Suprapubic skin (tissue), 4 donors: Measurements from ENCODE around the gene DDX1.

Experiments used
- EP300 ChIP-seq: sonication (generic); formaldehyde crosslinking; IDR thresholded peaks from one replicate; pipeline ENCODE4 v1.6.1; 2017; ENCODE audit warnings: antibody characterized with exemption
- POLR2A ChIP-seq, 2 donors: fragments of 450-650 bp; IDR thresholded peaks; one replicate each; pipeline ENCODE4 v1.6.1; 2017; ENCODE audit warnings: antibody characterized with exemption in 2 of 2, mild to moderate bottlenecking in 2 of 2, moderate library complexity in 2 of 2
- POLR2AphosphoS5 ChIP-seq, 3 donors: sonication (generic); formaldehyde crosslinking; IDR thresholded peaks; one replicate each; pipeline ENCODE4 v1.6.1; 2017; ENCODE audit warnings: antibody characterized with exemption in 3 of 3
- TF ChIP-seq, protein P1 (sequence below), 2 donors: fragments of 200-600 bp in 1 of 2; fragments of 450-650 bp in 1 of 2; sonication (generic) in 1 of 2; IDR thresholded peaks; one replicate each; pipeline ENCODE4 v1.5.1; 2016 to 2019; ENCODE audit warnings: antibody characterized with exemption in 2 of 2, mild to moderate bottlenecking in 1 of 2, moderate library complexity in 1 of 2

DNA sequence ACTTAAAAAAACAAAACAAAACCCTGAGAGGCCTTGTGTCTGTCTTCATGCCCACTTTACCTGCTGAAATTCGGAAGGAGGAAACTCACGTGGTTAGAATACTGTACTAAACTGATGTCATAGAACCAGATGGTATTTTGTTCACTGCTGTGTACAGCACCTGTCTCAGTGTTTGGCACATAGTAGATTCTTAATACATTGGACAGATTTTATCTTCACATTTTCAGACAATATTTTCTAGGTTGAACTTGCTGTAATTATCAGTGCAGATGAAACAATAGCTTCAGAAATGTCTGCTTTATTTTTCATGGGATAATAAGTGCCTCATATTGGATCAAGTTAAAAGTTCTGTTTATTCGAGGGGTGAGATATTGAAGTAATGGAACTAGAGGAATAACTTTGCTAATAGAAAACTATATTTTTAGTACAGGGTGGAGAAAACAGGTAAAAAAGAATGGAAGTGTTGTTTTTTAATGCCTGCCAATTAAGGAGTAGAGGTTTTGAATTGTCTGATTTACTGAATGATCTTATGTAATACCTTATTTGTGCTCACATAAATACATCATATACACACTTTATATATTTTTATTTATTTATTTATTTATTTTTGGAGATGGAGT lies 23.7 kb downstream of the DDX1 start:
- TF ChIP-seq, protein P1, sequence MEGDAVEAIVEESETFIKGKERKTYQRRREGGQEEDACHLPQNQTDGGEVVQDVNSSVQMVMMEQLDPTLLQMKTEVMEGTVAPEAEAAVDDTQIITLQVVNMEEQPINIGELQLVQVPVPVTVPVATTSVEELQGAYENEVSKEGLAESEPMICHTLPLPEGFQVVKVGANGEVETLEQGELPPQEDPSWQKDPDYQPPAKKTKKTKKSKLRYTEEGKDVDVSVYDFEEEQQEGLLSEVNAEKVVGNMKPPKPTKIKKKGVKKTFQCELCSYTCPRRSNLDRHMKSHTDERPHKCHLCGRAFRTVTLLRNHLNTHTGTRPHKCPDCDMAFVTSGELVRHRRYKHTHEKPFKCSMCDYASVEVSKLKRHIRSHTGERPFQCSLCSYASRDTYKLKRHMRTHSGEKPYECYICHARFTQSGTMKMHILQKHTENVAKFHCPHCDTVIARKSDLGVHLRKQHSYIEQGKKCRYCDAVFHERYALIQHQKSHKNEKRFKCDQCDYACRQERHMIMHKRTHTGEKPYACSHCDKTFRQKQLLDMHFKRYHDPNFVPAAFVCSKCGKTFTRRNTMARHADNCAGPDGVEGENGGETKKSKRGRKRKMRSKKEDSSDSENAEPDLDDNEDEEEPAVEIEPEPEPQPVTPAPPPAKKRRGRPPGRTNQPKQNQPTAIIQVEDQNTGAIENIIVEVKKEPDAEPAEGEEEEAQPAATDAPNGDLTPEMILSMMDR (IDR thresholded peaks at IDR 0.05), result no peak
- TF ChIP-seq POLR2A (IDR thresholded peaks at IDR 0.05) (no peak), POLR2AphosphoS5 (IDR thresholded peaks at IDR 0.05) (no peak), EP300 (no peak)
